Type B pancreatic cell (in vitro differentiated cells): ENCODE measurements around the gene CALR3. TPM values are rescaled to one million over a fixed set of nuclear protein-coding genes. Genes with fewer than 3 reads are reported as not detected.

Experiments used
- DNase-seq: peaks from one replicate; pipeline ENCODE4 v3.0.0; 2021; ENCODE audit warnings: mixed read lengths; ENCODE audit not compliant: unreplicated experiment; ENCODE audit errors: extremely low spot score
- H3K27ac Mint-ChIP-seq: 2 replicates; pipeline ENCODE4 v1.8.0; 2021; ENCODE audit warnings: mild to moderate bottlenecking, mixed read lengths
- H3K27me3 Mint-ChIP-seq: 2 replicates; pipeline ENCODE4 v1.8.0; 2021; ENCODE audit warnings: mixed read lengths
- H3K36me3 Mint-ChIP-seq: 2 replicates; pipeline ENCODE4 v1.8.0; 2021; ENCODE audit warnings: mixed read lengths
- H3K4me1 Mint-ChIP-seq: one replicate; pipeline ENCODE4 v1.8.0; 2021; ENCODE audit warnings: mixed read lengths; ENCODE audit not compliant: unreplicated experiment
- H3K4me3 Mint-ChIP-seq: 2 replicates; pipeline ENCODE4 v1.8.0; 2021; ENCODE audit warnings: mild to moderate bottlenecking, mixed read lengths
- H3K9me3 Mint-ChIP-seq: 2 replicates; pipeline ENCODE4 v1.8.0; 2021; ENCODE audit warnings: mixed read lengths
- total RNA-seq: library from RNA; stranded (reverse); gene quantifications from 2 replicates; pipeline ENCODE4 v1.2.1, GENCODE V29; 2021; ENCODE audit warnings: low replicate concordance
- TF ChIP-seq, protein P1 (sequence below): fragments of 200-600 bp; sonication (generic); conservative IDR thresholded peaks from 2 replicates; pipeline ENCODE4 v1.5.0; 2021; ENCODE audit warnings: antibody characterized with exemption, mild to moderate bottlenecking

The CALR3 gene
- total RNA-seq, 1 donor from 2014 or later = not detected

DNA sequence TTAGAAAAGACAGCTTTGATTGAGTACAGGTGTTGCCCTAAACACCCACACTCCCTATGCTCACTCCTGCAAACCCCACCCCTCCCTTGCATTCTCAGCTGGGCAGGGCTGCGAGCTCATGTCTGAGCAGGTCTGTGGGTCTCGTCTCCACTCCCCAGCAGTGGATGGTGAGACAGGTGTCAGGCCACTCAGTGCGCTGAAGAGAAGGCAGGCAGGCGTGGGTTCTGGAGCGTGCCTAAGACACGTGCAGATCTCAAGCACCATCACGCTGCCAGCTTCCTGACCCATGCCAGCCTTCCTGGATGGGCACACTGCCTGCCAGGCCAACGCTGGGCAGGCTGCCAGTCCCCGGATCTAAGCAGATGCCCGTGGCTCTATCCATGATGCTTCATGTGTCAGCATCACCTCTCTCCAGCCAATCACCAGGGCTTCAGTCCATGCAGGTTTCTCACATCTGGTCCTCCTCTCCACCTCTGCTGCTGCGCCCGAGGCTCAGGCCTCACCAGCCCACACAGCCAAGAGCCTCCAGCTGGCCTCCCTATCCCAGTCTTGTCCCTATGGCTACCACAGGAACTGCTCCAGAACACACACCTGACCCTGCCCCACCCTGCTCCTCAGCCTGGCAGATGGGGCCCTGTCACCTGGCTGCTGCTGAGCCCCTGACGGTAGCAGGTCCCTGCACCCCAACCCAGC, 66.8 kb downstream of the CALR3 start:
- H3K9me3 Mint-ChIP-seq = no peaks in the 10 kb centered on the region
- no peak for DNase-seq
- peak overlapping the region; percentile 61 for H3K27ac Mint-ChIP-seq
- H3K36me3 Mint-ChIP-seq = peaks cover 16% of the 10 kb centered on the region
- TF ChIP-seq, protein P1, sequence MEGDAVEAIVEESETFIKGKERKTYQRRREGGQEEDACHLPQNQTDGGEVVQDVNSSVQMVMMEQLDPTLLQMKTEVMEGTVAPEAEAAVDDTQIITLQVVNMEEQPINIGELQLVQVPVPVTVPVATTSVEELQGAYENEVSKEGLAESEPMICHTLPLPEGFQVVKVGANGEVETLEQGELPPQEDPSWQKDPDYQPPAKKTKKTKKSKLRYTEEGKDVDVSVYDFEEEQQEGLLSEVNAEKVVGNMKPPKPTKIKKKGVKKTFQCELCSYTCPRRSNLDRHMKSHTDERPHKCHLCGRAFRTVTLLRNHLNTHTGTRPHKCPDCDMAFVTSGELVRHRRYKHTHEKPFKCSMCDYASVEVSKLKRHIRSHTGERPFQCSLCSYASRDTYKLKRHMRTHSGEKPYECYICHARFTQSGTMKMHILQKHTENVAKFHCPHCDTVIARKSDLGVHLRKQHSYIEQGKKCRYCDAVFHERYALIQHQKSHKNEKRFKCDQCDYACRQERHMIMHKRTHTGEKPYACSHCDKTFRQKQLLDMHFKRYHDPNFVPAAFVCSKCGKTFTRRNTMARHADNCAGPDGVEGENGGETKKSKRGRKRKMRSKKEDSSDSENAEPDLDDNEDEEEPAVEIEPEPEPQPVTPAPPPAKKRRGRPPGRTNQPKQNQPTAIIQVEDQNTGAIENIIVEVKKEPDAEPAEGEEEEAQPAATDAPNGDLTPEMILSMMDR = no peak
- no peaks in the 10 kb centered on the region for H3K27me3 Mint-ChIP-seq
- H3K4me3 Mint-ChIP-seq = no peak overlapping the region
- H3K4me1 Mint-ChIP-seq = no peaks in the 10 kb centered on the region

Other genes with a start within 250 kb of the CALR3 start
- gene KLF2, start 171.3 kb downstream of the CALR3 start, total RNA-seq = 1.4 and 2.1 TPM in 2 replicates
- gene EPS15L1, start 24.2 kb downstream of the CALR3 start, total RNA-seq = 46.6 and 48.7 TPM in 2 replicates
- 4.3 and 8.5 TPM in 2 replicates for gene C19orf44, start 227 bp upstream of the CALR3 start, total RNA-seq
- 61.0 and 70.8 TPM in 2 replicates for gene CHERP, start 46.3 kb upstream of the CALR3 start, total RNA-seq
- gene SLC35E1, start 76.2 kb upstream of the CALR3 start, total RNA-seq = 44.5 and 52.7 TPM in 2 replicates
- 12.5 and 12.8 TPM in 2 replicates for gene MED26, start 132.0 kb upstream of the CALR3 start, total RNA-seq
- 63.6 and 72.1 TPM in 2 replicates for gene SMIM7, start 164.0 kb upstream of the CALR3 start, total RNA-seq
- gene TMEM38A, start 165.0 kb upstream of the CALR3 start, total RNA-seq = 7.6 and 8.0 TPM in 2 replicates
- 0.05 TPM in 1 of 2 replicates, not detected in the other for gene NWD1, start 223.7 kb upstream of the CALR3 start, total RNA-seq